Nephron progenitor cell (in vitro differentiated cells): ENCODE results near the gene PDZD2.

Experiments
- DNase-seq: peaks from one replicate; pipeline ENCODE4 v3.0.0; 2021
- H3K27ac Mint-ChIP-seq: 2 replicates; pipeline ENCODE4 v1.8.0; 2021; ENCODE audit warnings: mild to moderate bottlenecking, moderate library complexity, mixed read lengths
- H3K27me3 Mint-ChIP-seq: 2 replicates; pipeline ENCODE4 v1.8.0; 2021; ENCODE audit warnings: mild to moderate bottlenecking, low read depth, mixed read lengths; ENCODE audit not compliant: poor library complexity
- H3K36me3 Mint-ChIP-seq: 2 replicates; pipeline ENCODE4 v1.8.0; 2021; ENCODE audit warnings: low read depth, mixed read lengths
- H3K4me1 Mint-ChIP-seq: 2 replicates; pipeline ENCODE4 v1.8.0; 2021; ENCODE audit warnings: mixed read lengths
- H3K4me3 Mint-ChIP-seq: 2 replicates; pipeline ENCODE4 v1.8.0; 2021; ENCODE audit warnings: mild to moderate bottlenecking, moderate library complexity, mixed read lengths
- H3K9me3 Mint-ChIP-seq: 2 replicates; pipeline ENCODE4 v1.8.0; 2021; ENCODE audit warnings: mild to moderate bottlenecking, moderate library complexity, mixed read lengths
- CTCF ChIP-seq: fragments of 200-600 bp; sonication (generic); IDR thresholded peaks from 2 replicates; pipeline ENCODE4 v1.5.0; 2021; ENCODE audit warnings: antibody characterized with exemption

Gene PDZD2

GRCh38 chr5:31661257-31661656 is 22.3 kb downstream of the PDZD2 start:
- H3K4me3 Mint-ChIP-seq, result no peak overlapping the region
- TF ChIP-seq CTCF, result no peak

GRCh38 chr5:31663519-31663918 is 24.6 kb downstream of the PDZD2 start:
- no peak overlapping the region for H3K27ac Mint-ChIP-seq
- no peak for TF ChIP-seq CTCF
- no peak overlapping the region for H3K4me3 Mint-ChIP-seq
- H3K27me3 Mint-ChIP-seq, result peaks cover 20% of the 10 kb centered on the region
- peaks cover 25% of the 10 kb centered on the region for H3K9me3 Mint-ChIP-seq
- DNase-seq, result no peak
- H3K36me3 Mint-ChIP-seq, result peaks cover 5% of the 10 kb centered on the region
- peaks cover 5% of the 10 kb centered on the region for H3K4me1 Mint-ChIP-seq

More at GRCh38 chr5:31661257-31661656, 22.3 kb downstream of the PDZD2 start:
- Mint-ChIP-seq H3K4me1 (peaks cover 19% of the 10 kb centered on the region), H3K27ac (no peak overlapping the region), H3K27me3 (peaks cover 25% of the 10 kb centered on the region), H3K36me3 (peaks cover 5% of the 10 kb centered on the region), H3K9me3 (peaks cover 25% of the 10 kb centered on the region)
- no peak for DNase-seq

GRCh38 chr5:31664566-31664965 is 25.6 kb downstream of the PDZD2 start:
- H3K36me3 Mint-ChIP-seq, result no peaks in the 10 kb centered on the region
- peaks cover 16% of the 10 kb centered on the region for H3K9me3 Mint-ChIP-seq
- H3K4me1 Mint-ChIP-seq, result peaks cover 10% of the 10 kb centered on the region
- H3K27me3 Mint-ChIP-seq, result peaks cover 19% of the 10 kb centered on the region
- H3K4me3 Mint-ChIP-seq, result no peak overlapping the region
- no peak for DNase-seq
- peak; percentile 17 for TF ChIP-seq CTCF
- no peak overlapping the region for H3K27ac Mint-ChIP-seq

GRCh38 chr5:31671339-31671741 is 32.4 kb downstream of the PDZD2 start:
- TF ChIP-seq CTCF, result no peak
- Mint-ChIP-seq H3K9me3 (peaks cover 3% of the 10 kb centered on the region), H3K27ac (no peak overlapping the region), H3K4me3 (no peak overlapping the region), H3K4me1 (peaks cover 38% of the 10 kb centered on the region), H3K27me3 (peaks cover 16% of the 10 kb centered on the region), H3K36me3 (no peaks in the 10 kb centered on the region)
- no peak for DNase-seq

GRCh38 chr5:31674371-31674951 is 35.5 kb downstream of the PDZD2 start:
- Mint-ChIP-seq H3K4me3 (no peak overlapping the region), H3K27me3 (peaks cover 13% of the 10 kb centered on the region), H3K9me3 (peaks cover 3% of the 10 kb centered on the region), H3K27ac (no peak overlapping the region), H3K36me3 (no peaks in the 10 kb centered on the region), H3K4me1 (peaks cover 30% of the 10 kb centered on the region)
- no peak for TF ChIP-seq CTCF
- no peak for DNase-seq

- DNase-seq, result no peak
- TF ChIP-seq CTCF, result no peak
- Mint-ChIP-seq H3K27me3 (peaks cover 11% of the 10 kb centered on the region), H3K27ac (no peak overlapping the region), H3K36me3 (no peaks in the 10 kb centered on the region), H3K4me1 (peaks cover 25% of the 10 kb centered on the region), H3K9me3 (peaks cover 3% of the 10 kb centered on the region), H3K4me3 (no peak overlapping the region)
Observed at GRCh38 chr5:31675472-31675871, 36.5 kb downstream of the PDZD2 start.
